Stimulated activated CD4-positive, alpha-beta T cell treated with anti-CD3 and anti-CD28 coated beads, Interleukin-12 subunit alpha, Interleukin-12 subunit beta, amount 100 ng/mL, for 48 hours (primary cell): ENCODE measurements around the gene PKN1.

ENCODE experiments used
- DNase-seq, 3 donors: peaks; one replicate each; pipeline ENCODE4 v3.0.0-alpha.2; 2020; ENCODE audit warnings: low read depth in 2 of 3, low spot score in 1 of 3

Gene PKN1

DNA sequence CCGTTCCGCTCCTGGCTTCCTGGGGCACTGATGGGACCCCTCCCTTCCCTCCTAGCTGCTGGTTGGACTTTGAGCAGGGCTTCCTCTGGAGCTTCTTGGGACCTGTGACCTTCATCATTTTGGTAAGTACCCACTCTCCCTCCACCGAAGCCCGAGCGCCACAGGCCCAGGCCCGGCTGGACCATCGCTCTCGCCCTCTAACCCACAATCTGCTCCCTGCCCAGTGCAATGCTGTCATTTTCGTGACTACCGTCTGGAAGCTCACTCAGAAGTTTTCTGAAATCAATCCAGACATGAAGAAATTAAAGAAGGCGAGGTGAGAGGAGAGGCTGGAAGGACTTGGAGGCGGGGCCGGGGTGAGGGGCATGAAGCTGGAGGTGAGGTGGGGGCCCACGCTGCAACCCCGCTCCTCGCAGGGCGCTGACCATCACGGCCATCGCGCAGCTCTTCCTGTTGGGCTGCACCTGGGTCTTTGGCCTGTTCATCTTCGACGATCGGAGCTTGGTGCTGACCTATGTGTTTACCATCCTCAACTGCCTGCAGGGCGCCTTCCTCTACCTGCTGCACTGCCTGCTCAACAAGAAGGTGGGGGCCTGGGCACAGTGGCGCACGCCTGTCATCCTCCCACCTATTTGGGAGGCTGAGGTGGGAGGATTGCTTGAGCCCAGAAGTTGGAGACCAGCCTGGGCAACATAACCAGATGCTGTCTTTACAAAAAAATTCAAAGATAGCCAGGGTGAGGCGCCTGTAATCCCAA is 26.3 kb upstream of the PKN1 start:
- no peak for DNase-seq

DNA sequence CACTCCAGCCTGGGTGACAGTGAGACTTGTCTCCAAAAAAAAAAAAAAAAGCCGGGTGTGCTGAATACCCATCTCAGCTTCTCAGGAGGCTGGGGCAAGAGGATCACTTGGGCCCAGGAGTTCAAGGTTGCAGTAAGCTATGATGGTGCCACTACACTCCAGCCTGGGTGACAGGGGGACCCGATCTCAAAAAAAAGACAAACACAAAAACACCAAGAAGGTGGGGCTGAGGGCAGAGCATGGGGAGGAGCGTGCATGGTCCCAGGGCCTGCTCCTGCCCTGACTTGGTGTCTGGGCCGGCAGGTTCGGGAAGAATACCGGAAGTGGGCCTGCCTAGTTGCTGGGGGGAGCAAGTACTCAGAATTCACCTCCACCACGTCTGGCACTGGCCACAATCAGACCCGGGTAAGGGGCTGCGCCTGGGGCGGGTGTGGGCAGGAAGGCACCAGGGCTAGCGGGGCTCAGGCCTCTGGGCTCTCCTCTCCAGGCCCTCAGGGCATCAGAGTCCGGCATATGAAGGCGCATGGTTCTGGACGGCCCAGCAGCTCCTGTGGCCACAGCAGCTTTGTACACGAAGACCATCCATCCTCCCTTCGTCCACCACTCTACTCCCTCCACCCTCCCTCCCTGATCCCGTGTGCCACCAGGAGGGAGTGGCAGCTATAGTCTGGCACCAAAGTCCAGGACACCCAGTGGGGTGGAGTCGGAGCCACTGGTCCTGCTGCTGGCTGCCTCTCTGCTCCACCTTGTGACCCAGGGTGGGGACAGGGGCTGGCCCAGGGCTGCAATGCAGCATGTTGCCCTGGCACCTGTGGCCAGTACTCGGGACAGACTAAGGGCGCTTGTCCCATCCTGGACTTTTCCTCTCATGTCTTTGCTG is 25.3 kb upstream of the PKN1 start:
- no peak for DNase-seq

DNA sequence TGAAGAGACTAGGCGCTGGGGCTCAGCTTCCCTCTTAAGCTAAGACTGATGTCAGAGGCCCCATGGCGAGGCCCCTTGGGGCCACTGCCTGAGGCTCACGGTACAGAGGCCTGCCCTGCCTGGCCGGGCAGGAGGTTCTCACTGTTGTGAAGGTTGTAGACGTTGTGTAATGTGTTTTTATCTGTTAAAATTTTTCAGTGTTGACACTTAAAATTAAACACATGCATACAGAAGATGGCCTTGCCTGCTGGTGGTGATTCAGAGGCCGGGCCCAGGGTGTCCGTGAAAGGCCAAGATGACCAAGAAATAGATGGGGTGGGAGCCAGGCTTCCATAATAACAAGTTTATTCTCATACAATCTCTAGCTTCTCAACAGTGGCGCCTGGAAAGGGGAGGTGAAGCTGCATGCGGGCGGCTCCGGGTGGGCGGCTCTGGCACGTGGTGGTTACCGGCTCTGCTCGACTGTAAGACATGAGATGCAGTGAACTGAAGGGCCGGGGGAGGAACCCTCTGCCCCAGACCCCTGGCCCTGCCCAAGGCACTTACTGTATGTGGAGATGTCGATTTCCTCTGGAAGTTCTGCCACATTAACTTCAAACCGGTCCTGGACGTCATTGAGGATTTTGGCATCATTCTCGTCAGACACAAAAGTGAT is 24.5 kb upstream of the PKN1 start:
- DNase-seq = no peak

DNA sequence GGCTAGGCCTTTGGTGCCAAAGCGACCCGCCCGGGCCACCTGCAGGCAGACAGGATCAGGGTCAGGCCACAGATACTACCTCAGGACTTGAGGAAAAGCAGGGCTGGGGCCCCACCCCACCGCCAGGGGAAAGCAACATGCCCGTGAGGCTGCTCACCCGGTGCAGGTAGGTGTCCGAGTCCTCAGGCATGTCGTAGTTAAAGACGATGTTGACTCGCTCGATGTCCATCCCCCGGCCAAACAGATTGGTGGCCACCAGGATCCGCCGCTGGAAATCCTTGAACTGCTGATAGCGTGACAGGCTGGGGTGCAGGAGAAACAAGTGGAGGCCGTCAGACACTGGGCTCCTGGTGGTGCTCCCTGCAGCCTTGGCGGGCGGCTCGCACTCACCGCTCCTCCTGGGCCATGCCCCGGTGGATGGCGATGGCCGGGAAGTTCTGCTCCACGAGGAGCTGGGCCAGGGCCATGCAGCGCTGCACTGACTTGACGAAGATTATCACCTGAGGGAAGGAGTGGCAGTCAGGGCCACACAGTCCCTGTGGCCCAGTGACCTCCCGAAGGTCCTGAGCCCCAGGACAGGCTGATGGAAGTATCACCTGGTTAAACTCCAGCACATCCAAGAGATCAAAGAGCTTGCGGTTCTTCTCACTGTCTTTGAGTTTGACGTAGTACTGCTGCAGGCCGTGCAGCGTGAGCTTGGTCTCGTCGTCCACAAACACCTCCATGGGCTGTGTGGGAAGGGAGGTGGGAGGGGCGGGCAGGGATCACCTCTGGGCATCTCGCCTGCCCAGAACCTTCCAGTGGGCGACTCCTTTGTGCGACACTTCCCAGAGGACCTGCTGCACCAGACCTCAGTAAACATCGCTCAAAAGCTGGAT is 23.7 kb upstream of the PKN1 start:
- no peak for DNase-seq

DNA sequence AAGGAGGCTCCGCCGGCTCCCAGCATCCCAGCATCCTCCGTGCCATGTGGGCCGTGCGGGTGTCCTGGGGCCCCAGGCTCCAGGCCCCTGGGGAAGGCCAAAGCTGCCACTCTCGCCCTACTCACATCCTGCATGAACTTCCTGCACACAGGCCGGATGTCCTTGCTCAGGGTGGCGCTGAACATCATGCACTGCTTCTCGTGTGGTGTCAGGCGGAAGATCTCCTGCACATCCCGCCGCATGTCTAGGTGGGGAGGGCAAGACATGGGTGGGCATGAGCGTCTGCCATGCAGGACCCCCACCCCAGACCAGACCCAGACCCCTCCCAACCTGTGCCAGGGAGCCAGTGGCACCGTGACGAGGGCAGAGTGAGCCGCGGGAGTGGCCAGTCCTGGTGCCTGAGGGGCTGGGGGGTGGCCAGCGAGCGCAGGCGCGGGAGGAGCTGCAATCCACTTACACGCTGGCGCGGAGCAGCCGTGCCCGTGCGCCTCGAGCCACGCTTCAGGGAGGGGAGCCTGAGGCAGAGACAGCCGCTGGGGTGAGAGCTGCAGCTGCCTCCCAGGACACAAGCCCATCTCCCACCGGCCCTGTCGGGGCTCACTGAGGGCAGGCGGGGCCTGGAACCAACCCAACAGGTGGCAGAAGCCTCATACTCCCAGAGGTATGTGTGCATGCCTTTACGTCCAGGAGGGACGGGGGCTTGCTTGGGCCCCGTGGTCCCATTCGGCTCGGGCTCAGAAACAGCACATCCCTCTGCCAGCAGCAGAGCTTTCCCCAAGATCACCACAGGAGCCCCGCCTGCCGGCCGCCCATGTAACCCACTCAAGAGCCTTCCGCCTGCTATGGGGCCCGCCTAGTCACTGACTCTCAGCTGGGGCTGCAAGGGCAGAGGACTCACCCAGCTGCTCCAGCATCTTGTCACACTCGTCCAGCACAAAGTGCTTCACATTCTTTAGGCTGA is 22.7 kb upstream of the PKN1 start:
- no peak for DNase-seq

DNA sequence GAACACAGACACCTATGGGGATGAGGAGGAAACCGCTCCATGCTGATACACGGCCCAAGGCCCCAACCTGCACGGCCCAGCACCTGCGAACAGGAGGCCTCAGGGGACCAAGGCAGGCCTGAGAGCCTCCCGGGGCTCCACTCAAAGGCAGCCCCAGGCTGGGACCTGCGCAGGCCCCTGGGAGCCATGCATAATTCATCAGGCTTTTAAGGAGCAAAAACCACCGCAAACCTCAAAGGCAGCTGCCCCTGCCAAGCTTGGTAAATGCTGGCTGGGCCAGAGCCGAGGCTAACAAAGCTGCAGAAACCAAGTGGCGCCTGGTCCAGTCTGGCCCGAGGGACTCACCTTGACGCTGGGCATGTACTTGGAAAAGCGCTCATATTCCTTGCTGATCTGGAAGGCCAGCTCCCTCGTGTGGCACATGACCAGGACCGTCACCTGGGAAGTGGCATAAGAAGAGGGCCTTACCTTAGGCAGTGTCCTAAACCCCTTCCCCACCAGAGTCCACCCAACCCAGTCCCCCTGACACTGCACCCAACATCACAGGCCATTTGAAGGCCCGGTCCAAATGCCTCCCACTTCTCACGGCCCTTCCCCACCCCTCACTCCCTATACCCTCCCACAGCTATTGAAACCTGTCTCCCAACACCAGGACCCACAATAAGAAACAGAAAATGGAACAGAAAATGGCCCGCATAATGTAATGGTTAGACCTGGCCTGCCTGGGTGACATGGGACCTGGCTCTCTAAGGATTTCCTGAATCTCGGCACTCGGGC is 21.8 kb upstream of the PKN1 start:
- DNase-seq = no peak

DNA sequence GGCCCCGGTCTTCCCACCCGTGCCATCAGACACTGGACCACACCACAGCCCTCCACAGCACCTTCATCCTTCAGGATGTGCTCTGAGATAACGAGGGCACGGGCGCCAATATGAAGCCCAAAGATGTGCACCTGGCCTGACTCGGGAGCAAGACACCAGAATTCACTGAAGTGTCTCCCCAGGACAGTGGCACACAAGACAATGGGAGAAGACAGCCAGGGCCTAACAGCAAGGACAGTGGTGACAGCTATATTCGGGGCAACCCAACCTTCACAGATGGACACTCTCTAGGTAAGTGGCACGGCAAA is 21.2 kb upstream of the PKN1 start:
- DNase-seq = no peak

DNA sequence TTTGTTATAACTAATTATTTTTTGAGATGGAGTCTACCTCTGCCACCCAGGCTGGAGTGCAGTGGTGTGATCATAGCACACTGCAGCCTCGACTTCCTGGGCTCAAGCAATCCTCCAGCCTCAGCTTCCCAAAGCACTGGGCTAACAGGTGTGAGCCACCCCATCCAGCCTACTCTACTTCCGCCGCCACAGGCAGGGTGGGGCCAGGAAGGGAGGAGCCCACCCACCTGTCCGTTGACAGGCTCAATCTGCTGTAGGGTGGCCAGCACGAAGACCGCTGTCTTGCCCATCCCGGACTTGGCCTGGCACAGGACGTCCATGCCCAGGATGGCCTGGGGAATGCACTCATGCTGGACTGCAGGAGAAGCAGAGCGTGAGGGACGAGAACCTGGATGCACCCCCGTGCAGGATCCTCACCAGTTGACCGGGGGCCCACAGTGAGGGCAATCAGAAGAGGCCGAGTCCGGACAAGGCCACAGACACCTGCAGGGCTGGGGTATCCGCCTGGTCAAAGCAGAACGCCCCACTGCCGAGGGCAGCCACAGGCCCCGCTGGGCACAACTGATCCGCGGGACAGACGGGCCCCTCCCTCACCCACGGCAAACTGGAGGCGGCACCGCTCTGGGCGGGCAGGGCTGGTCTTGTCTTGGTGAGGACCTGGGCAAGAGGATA is 20.6 kb upstream of the PKN1 start:
- no peak for DNase-seq

DNA sequence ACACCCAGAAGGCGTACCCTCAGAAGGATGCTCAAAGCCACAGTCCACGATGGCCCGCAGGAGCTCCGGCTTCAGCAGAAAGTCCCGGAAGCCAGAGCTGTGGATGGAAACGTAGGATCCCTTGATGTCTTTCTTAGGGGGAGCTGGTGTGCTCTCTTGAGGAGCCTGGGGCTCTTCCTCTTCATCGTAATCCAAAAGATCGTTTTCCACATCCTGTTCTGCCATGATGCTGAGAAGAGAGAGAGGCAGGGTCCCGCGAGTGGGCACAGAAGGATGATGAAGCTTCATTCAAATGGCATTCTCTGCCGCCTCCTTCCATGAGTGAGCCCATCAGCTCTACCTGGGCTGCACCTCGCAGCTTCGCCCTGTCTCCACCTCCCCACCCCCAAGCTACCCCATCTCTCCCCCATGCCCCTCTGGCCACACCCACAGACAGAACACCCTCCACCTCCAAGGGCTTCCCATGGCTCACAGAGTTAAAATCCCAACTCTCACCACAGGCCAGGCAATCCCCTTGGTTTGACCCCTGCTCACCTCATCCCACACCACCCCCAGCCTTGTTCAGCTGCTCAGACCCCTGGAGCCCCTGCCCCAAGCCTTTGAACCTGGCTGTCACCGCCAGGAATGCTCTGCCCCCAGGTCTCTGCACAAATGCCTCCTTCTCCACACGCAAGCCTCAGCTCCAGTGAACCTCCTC is 20.0 kb upstream of the PKN1 start:
- DNase-seq = no peak

DNA sequence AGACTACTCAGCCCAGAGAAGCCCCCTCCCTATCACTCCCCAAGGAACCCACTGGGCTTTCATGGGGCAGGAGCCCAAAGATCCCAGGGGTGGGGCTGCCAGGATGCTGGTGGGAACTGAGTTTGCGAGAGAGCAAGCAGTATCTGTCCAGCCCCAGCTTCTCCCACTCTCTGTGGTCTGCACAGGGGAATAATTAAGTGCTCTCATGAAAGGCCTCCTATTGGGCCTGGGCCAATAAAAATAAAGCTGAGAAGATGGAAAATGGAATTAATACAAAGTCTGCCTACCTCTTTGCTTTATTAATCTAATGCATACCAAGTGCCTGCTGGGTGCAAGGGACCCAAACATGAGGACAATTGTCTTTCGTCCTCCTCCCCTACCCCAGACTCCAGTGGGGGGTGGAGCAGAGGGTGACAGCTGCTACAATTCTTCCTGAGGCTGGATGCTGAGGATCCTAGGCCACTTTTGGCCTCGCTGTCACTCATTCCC is 19.4 kb upstream of the PKN1 start:
- DNase-seq = no peak

DNA sequence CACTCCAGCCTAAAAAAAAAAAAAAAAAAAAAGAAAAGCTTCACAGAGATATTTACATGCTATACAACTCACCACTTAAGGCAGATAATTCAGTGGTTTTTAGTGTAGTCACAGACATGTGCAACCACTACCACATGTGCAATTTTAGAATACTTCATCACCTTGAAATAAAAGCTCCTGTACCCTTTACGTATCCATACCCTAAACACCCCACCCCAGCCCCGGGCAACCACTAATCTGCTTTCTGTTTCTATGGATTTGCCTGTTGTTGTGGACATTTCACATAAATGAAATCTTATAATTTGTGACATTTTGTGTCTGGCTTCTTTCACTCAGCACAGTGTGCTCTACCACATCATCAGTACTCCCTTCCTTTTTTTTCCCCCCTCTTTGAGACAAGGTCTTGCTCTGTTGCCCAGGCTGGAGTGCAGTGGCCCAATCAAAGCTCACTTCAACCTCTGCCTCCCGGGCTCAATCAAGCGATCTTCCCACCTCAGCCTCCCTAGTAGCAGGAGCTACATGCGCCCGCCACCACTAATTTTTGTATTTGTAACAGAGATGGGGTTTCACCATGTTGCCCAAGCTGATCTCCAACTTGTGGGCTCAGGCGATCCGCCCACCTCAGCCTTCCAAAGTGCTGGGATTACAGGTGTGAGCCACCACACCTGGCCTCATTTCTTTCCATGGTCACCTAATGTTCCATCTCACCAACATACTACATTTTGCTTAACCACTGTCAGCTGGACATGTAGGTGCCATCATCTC is 18.0 kb upstream of the PKN1 start:
- DNase-seq = no peak

DNA sequence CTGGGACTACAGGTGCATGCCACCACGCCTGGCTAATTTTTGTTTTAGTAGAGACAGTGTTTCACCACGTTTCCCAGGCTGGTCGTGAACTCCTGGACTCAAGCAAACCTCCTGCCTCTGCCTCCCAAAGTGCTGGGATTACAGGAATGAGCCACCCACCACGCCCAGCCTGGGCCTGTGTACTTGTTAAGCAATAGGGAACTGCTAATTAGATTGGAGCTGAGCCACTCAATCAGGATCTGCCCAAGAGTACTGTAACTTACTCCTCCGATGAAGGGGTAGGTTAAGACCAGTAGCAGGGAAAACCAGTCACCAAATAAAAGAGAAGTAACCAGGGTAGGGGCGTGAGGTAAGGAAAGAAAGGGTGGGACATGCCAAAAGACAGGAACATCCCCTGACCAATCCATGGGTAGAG is 16.3 kb upstream of the PKN1 start:
- DNase-seq = no peak

DNA sequence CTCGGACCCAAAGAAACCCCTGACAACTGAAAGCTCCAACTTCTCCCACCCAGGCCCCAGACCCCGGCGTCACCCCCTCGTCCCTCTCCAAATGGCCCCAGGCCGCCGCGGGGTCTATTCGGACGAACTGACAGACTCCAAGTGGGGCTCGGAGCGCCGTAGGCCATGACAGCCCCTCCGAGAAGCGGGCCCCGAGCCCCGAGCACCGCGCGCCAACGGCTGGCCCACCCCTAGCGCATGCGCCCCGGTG is 14.3 kb upstream of the PKN1 start:
- peak in 2 of 3 donors; percentile 74 to 81 for DNase-seq

DNA sequence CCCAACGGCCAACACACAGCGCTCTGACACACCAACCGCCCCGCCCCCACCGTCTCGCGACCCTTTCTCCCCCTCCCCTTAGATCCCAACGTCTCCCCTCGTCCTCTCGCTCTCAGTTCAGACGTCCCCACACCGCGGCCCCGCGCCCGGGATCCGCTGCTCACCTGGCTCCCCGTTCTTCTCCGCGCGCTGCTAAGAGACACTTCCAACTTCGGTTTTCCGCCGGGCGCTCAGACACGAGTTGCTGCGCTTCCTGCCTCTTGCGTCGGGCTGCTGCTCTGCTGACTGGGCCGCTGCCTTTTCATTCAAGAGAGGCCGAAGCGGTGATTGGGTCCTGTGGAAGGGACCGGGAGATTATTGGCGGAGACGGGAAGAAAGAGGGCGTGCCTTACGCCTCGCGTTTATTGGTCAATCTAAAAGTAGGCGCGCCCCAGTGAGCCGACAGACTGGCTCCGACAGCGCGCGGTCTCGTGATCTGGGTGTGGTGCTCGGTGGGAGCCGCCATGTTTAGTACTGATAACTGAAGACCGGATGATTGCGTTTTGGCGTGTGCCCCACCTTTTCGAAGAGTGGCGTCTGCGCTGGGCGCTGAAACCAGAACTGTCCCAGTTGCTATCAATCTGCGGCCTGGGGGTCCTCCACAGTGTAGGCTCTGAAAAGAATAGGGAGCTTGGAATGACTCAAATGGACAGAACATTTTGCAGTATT is 13.8 kb upstream of the PKN1 start, which contains the start of gene DDX39A:
Gene DDX39A, minus strand, starts transcription at position 236 of the 708 bp plus-strand sequence. CDS start 6,121 bp downstream, outside the sequence.
- peak; percentile 93 to 98 (median 94) for DNase-seq

DNA sequence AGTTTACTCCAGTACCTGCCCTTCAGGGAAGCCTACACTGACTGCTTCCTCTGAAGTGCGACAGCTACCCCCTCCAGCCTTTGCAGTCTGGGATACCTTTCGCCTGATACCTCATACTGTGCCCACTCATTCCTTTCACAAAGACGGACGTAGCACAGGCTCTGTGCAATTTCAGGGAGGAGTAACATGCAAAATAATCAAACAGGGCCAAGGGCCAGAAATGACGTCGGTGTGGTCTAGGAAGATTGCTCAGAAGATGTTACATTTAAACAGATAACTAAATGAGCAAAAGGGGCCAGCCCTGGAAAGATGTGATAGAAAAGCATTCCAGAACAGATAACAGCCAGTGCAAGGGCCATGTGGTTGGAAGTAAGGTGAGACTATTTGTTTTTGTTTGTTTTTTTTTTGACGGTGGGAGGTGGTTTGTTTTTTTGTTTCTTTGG is 7.4 kb upstream of the PKN1 start:
- no peak for DNase-seq

DNA sequence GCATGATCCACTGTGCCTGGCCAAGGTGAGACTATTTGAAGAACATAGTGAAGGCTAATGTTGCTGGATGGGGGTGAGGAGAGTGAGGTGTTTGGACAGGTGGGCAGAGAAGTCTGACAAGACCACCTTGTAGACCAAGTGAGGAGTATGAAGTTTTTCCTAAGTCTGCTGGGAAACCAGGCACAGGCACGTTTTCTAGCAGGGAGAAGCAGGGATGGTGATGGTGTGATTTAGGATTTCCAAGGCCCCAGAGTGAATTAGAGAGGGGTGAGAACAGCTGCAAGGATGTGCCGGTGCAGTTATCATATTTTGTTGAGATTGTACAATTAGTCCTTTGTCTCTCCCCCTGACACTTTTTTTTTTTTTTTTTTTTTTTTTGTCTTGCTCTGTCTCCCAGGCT is 5.6 kb upstream of the PKN1 start:
- no peak for DNase-seq
